HepG2 (cell line): Measurements from ENCODE around the gene C12orf43. TPM values are rescaled to one million over a fixed set of nuclear protein-coding genes. Genes with fewer than 3 reads are reported as not detected.

Experiments used
- ATAC-seq: fragments of 200-7000 bp; cut with Tn5 transposase; 3 replicates; pipeline ENCODE4 v1.9.1; 2020; ENCODE audit warnings: mild to moderate bottlenecking, moderate library complexity
- BruUV-seq: library from RNA; stranded (reverse); fragments of 400-500 nt; replicated peaks from 2 replicates; lab custom pipeline; 2021; lab: Mats Ljungman, UMichigan
- CTCF ChIA-PET: fragments of 300-600 bp; formaldehyde crosslinking; extraction: SDS; loops from one replicate; lab custom pipeline; 2021; ENCODE audit warnings: low total read pairs, inconsistent platforms, low intra/inter-chr PET ratio; lab: Yijun Ruan, JAX
- POLR2A ChIA-PET: fragments of 350-600 bp; sonication (Branson Sonifier 250); formaldehyde crosslinking; loops from one replicate; lab custom pipeline; 2020; ENCODE audit warnings: antibody characterized with exemption, inconsistent platforms; lab: Yijun Ruan, JAX
- DNase-seq: peaks from one replicate; pipeline ENCODE4 v3.0.0-alpha.2; 2015; ENCODE audit warnings: low spot score
- FAIRE-seq: peaks from 3 replicates; lab custom pipeline; 2011; peaks lifted over from hg19 to GRCh38; lab: Jason Lieb, UNC
- H2AFZ ChIP-seq: one replicate; pipeline ENCODE4 v1.6.1; 2011; ENCODE audit warnings: low read length, inconsistent platforms
- H3K27ac ChIP-seq: fragments of 300-600 bp; 3 replicates; pipeline ENCODE4 v1.8.0; 2011; ENCODE audit warnings: mixed run types, mild to moderate bottlenecking, mixed read lengths, low read length, inconsistent platforms; ENCODE audit not compliant: insufficient read depth; ENCODE audit errors: extremely low read length
- H3K27me3 ChIP-seq, 2 experiments: fragments of 200-600 bp in 1 of 2; 2 replicates in 1 of 2; 3 replicates in 1 of 2; pipeline versions ENCODE4 v1.6.0 to v1.8.0; 2011; ENCODE audit warnings: low read length in 2 of 2, mild to moderate bottlenecking in 2 of 2, moderate library complexity in 2 of 2, inconsistent platforms in 1 of 2; ENCODE audit not compliant: insufficient read depth in 2 of 2, control insufficient read depth in 1 of 2
- H3K36me3 ChIP-seq, 2 experiments: fragments of 200-600 bp in 1 of 2; replicated peaks in 1 of 2; 2 replicates in 1 of 2; 3 replicates in 1 of 2; pipeline versions ENCODE4 v1.5.1 to v1.8.0; 2011; ENCODE audit warnings: low read length in 2 of 2, inconsistent platforms in 1 of 2; ENCODE audit not compliant: insufficient read depth in 2 of 2, control insufficient read depth in 1 of 2
- H3K4me1 ChIP-seq: 2 replicates; pipeline ENCODE4 v1.5.1; 2012; ENCODE audit warnings: low read length, inconsistent platforms; ENCODE audit not compliant: insufficient read depth
- H3K4me2 ChIP-seq: 2 replicates; pipeline ENCODE4 v1.6.0; 2011; ENCODE audit warnings: low read depth, low read length, inconsistent platforms
- H3K4me3 ChIP-seq, 3 experiments: fragments of 200-600 bp in 1 of 3; sonication (generic), shearing (Covaris generic) in 1 of 3; replicated peaks in 1 of 3; 2 replicates each; pipeline ENCODE4 v1.5.1; 2011 to 2016; ENCODE audit warnings: low read length in 3 of 3, inconsistent platforms in 2 of 3, low read depth in 2 of 3, mild to moderate bottlenecking in 2 of 3, control low read depth in 1 of 3, mixed read lengths in 1 of 3; ENCODE audit not compliant: insufficient read depth in 1 of 3
- H3K79me2 ChIP-seq: one replicate; pipeline ENCODE4 v1.6.1; 2011; ENCODE audit warnings: low read length, inconsistent platforms; ENCODE audit not compliant: insufficient read depth
- H3K9ac ChIP-seq: 2 replicates; pipeline ENCODE4 v1.6.0; 2011; ENCODE audit warnings: mild to moderate bottlenecking, low read depth, low read length, inconsistent platforms; ENCODE audit not compliant: insufficient read depth
- H3K9me3 ChIP-seq: 2 replicates; pipeline ENCODE4 v1.5.1; 2012; ENCODE audit warnings: mild to moderate bottlenecking, low read length
- H4K20me1 ChIP-seq: 2 replicates; pipeline ENCODE4 v1.6.0; 2011; ENCODE audit warnings: inconsistent platforms, mild to moderate bottlenecking, low read length, moderate library complexity; ENCODE audit not compliant: insufficient read depth
- ETV5 ChIP-seq: IDR thresholded peaks from 2 replicates; pipeline ENCODE4 v1.6.1; 2018; ENCODE audit warnings: missing biosample characterization, missing genetic modification reagents, inconsistent platforms, borderline replicate concordance
- HOXA5 ChIP-seq: sonication (generic); formaldehyde crosslinking; IDR thresholded peaks from 2 replicates; pipeline ENCODE4 v1.4.0; 2020; ENCODE audit warnings: missing genetic modification reagents
- MAZ ChIP-seq, 2 experiments: sonication (generic) in 1 of 2; formaldehyde crosslinking in 1 of 2; IDR thresholded peaks; 2 replicates each; pipeline versions ENCODE4 v1.5.0 to v1.6.1; 2012 to 2020; ENCODE audit warnings: low read depth in 2 of 2, mild to moderate bottlenecking in 2 of 2, borderline replicate concordance in 1 of 2, improper control_type of control experiment in 1 of 2, low read length in 1 of 2, missing genetic modification reagents in 1 of 2, moderate library complexity in 1 of 2
- TOE1 ChIP-seq: sonication (generic); formaldehyde crosslinking; IDR thresholded peaks from 2 replicates; pipeline ENCODE4 v1.4.0; 2020; ENCODE audit warnings: mild to moderate bottlenecking, missing genetic modification reagents
- ZBTB40 ChIP-seq, 2 experiments: fragments of 450-650 bp in 1 of 2; sonication (generic) in 1 of 2; formaldehyde crosslinking in 1 of 2; IDR thresholded peaks; 2 replicates each; pipeline versions ENCODE4 v1.6.1 to v1.8.0; 2016 to 2022; ENCODE audit warnings: antibody characterized with exemption in 1 of 2, mild to moderate bottlenecking in 1 of 2, missing genetic modification reagents in 1 of 2
- ZNF17 ChIP-seq: sonication (generic); formaldehyde crosslinking; IDR thresholded peaks from 2 replicates; pipeline ENCODE4 v1.5.0; 2020; ENCODE audit warnings: mild to moderate bottlenecking, missing genetic modification reagents
- ZNF224 ChIP-seq: sonication (generic); formaldehyde crosslinking; IDR thresholded peaks from 2 replicates; pipeline ENCODE4 v1.5.0; 2020; ENCODE audit warnings: mild to moderate bottlenecking, missing genetic modification reagents
- ZNF501 ChIP-seq: sonication (generic); formaldehyde crosslinking; IDR thresholded peaks from 2 replicates; pipeline ENCODE4 v1.5.1; 2020; ENCODE audit warnings: mild to moderate bottlenecking, moderate library complexity, missing genetic modification reagents
- ZNF773 ChIP-seq: sonication (generic); formaldehyde crosslinking; IDR thresholded peaks from 2 replicates; pipeline ENCODE4 v1.4.0; 2020; ENCODE audit warnings: missing genetic modification reagents, borderline replicate concordance
- WGBS: methylation state at CpG from one replicate; pipeline ENCODE4 v1.1.6; 2017; ENCODE audit warnings: low lambda C conversion rate; 5-methylcytosine and 5-hydroxymethylcytosine counted together
- in situ Hi-C: cut with HindIII; loops from 2 replicates; pipeline ENCODE4 v1.10.0; 2017; ENCODE audit warnings: low pct_unique_long_range_greater_than_20kb; ENCODE audit not compliant: extremely low pct_ligation_motif_present
- intact Hi-C: fragments of 100-400 bp; cut with micrococcal nuclease; formaldehyde crosslinking; loops from one replicate; pipeline ENCODE4 v1.10.0; 2022; ENCODE audit not compliant: unreplicated experiment
- polyA plus RNA-seq, 8 experiments: library from polyadenylated mRNA; depleted of rRNA in 3 of 8; stranded (reverse) in 7 of 8; unstranded in 1 of 8; fragments of >200 nt; fragmentation: Illumina TruSeq in 4 of 8; extraction: Trizol in 4 of 8; gene quantifications; 2 replicates each; pipeline versions ENCODE4 v1.2.1 to v1.2.3, GENCODE V29; 2011 to 2016; ENCODE audit warnings: low read depth in 4 of 8, missing spikeins in 1 of 8, mixed read lengths in 1 of 8; ENCODE audit not compliant: insufficient read depth in 1 of 8
- total RNA-seq, 5 experiments: library from RNA; depleted of rRNA; stranded (reverse); fragments of >200 nt; fragmentation: Illumina TruSeq; extraction: Trizol; gene quantifications; 2 replicates each; pipeline ENCODE4 v1.2.3, GENCODE V29; 2016; ENCODE audit warnings: low read depth in 1 of 5
- TF ChIP-seq, protein P1 (sequence below): sonication (generic); formaldehyde crosslinking; IDR thresholded peaks from 2 replicates; pipeline ENCODE4 v1.8.0; 2022; ENCODE audit warnings: mild to moderate bottlenecking, missing genetic modification reagents, moderate library complexity
- TF ChIP-seq, protein P2 (sequence below): IDR thresholded peaks from 2 replicates; pipeline ENCODE4 v1.6.1; 2018; ENCODE audit warnings: missing genetic modification reagents, mild to moderate bottlenecking, missing compliant biosample characterization

The C12orf43 gene
- total and polyA plus RNA-seq, 2 of the 13 experiments (the other 11 are each of a cell fraction or from before 2014, with no cell fraction given) = 7.9 to 11.1 TPM

DNA sequence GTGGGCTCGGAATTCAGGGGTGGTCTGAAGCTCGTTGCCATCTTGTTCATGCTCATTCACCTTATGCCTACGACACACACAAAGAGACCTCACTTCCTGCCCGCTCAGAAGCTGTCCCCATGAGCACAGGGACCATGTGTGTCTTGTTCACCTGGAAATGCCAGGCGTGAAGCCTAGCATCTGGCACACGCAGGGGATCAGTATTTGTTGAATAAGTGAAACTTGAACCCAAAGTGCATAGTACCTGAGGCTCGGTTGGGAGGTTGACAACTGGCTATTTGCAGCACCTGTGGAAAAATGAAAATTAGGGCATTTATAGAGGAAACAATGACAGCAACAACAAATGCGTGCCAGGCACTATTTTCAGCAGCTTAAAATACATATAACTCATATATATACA is 5.4 kb downstream of the C12orf43 start (continued):
- no peak for TF ChIP-seq ZNF501
- TF ChIP-seq, protein P1, sequence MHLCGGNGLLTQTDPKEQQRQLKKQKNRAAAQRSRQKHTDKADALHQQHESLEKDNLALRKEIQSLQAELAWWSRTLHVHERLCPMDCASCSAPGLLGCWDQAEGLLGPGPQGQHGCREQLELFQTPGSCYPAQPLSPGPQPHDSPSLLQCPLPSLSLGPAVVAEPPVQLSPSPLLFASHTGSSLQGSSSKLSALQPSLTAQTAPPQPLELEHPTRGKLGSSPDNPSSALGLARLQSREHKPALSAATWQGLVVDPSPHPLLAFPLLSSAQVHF (CRISPR knock-in tag) = no peak
- no peak for TF ChIP-seq ZNF17
- no peak for TF ChIP-seq HOXA5 (CRISPR knock-in tag)
- TF ChIP-seq ZNF773 (CRISPR knock-in tag) = no peak

DNA sequence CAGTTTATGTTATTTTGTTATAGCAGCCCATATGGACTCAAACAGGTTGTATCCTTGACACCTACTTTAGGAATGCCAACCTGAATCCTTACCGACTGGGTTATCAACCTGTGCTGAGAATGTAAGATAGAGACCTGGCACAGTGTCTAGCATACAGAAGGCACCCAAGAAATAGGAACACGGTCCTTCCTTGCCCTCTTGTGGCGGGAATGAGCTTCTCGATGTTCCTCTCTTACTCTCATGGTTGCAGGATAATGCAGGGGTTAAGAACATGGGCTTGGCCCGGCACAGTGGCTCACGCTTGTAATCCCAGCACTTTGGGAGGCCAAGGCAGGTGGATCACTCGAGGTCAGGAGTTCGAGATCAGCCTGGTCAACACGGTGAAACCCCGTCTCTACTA is 6.5 kb downstream of the C12orf43 start:
- WGBS = 67% methylated on average over 10 of the region's 10 CpGs
- no TSS peak for BruUV-seq
- Histone ChIP-seq H4K20me1 (0 out of 2 replicates have a peak, but pooled peaks cover 3% of the 10 kb centered on the region), H3K36me3 (peaks cover 12 to 56% of the 10 kb centered on the region in 2 experiments), H3K9ac (no peak overlapping the region), H3K27ac (no peak overlapping the region), H3K9me3 (no peaks in the 10 kb centered on the region), H3K79me2 (peaks cover 3% of the 10 kb centered on the region), H2AFZ (no peak overlapping the region), H3K4me3 (no peak overlapping the region), H3K4me1 (peaks cover 3% of the 10 kb centered on the region), H3K4me2 (no peak overlapping the region), H3K27me3 (no peaks in the 10 kb centered on the region)
- ChIA-PET POLR2A (interaction anchor here (0.7 to 1.5 kb wide), 4 partner anchors 16 to 38 kb away, joined by 3 to 9 read pairs (median 4); no protein-coding TSS in a partner anchor), CTCF (interaction anchor here (0.6 to 1.6 kb wide), 3 partner anchors 65 to 101 kb away, joined by 3 to 12 read pairs (median 4); no protein-coding TSS in a partner anchor)
- peak; percentile 76 for ATAC-seq
- peak; percentile 82 for FAIRE-seq
- DNase-seq = peak; percentile 49
- intact Hi-C loops = loop anchor here (2.0 kb wide), 1 partner anchor 51 kb away; no protein-coding TSS in a partner anchor
- in situ Hi-C loops = no loop called here
- TF ChIP-seq ZNF224 (CRISPR knock-in tag) (no peak), ZBTB40 (IDR thresholded peaks at IDR 0.05) (no peak), ZBTB40 (CRISPR knock-in tag; IDR thresholded peaks at IDR 0.05) (no peak), TOE1 (CRISPR knock-in tag) (no peak), MAZ (IDR thresholded peaks at IDR 0.05; ENCODE audit: borderline replicate concordance, low read depth, low read length) (no peak), MAZ (CRISPR knock-in tag; IDR thresholded peaks at IDR 0.05; ENCODE audit: low read depth) (no peak), ETV5 (CRISPR knock-in tag) (no peak)
- TF ChIP-seq, protein P2, sequence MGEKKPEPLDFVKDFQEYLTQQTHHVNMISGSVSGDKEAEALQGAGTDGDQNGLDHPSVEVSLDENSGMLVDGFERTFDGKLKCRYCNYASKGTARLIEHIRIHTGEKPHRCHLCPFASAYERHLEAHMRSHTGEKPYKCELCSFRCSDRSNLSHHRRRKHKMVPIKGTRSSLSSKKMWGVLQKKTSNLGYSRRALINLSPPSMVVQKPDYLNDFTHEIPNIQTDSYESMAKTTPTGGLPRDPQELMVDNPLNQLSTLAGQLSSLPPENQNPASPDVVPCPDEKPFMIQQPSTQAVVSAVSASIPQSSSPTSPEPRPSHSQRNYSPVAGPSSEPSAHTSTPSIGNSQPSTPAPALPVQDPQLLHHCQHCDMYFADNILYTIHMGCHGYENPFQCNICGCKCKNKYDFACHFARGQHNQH (CRISPR knock-in tag) = peak; percentile 24; the same call in 1 of the 2 replicates
